MM.1S (cell line): ENCODE data around the gene RHBDD1.

Source experiments
- DNase-seq: peaks from one replicate; pipeline ENCODE4 v3.0.0-alpha.2; 2015
- H2AFZ ChIP-seq: fragments of 300-600 bp; sonication (generic); 2 replicates; pipeline ENCODE4 v1.6.0; 2016; ENCODE audit warnings: antibody characterized with exemption, low read length
- H3F3A ChIP-seq: fragments of 300-600 bp; sonication (generic); 2 replicates; pipeline ENCODE4 v1.6.1; 2016; ENCODE audit warnings: mild to moderate bottlenecking, antibody characterized with exemption, low read length, moderate library complexity, mixed read lengths; ENCODE audit not compliant: insufficient read depth
- H3K27ac ChIP-seq: fragments of 300-600 bp; sonication (generic); 2 replicates; pipeline ENCODE4 v1.5.1; 2016; ENCODE audit warnings: mild to moderate bottlenecking, low read length
- H3K27me3 ChIP-seq: fragments of 300-600 bp; sonication (generic); replicated peaks from 2 replicates; pipeline ENCODE4 v1.6.0; 2016; ENCODE audit warnings: low read length; ENCODE audit not compliant: insufficient read depth
- H3K36me3 ChIP-seq: fragments of 300-600 bp; sonication (generic); replicated peaks from 2 replicates; pipeline ENCODE4 v1.6.1; 2016; ENCODE audit warnings: mild to moderate bottlenecking, low read length, mixed read lengths; ENCODE audit not compliant: insufficient read depth
- H3K4me1 ChIP-seq: fragments of 300-600 bp; sonication (generic); 2 replicates; pipeline ENCODE4 v1.6.1; 2016; ENCODE audit warnings: low read length, mixed read lengths
- H3K4me2 ChIP-seq: fragments of 300-600 bp; sonication (generic); 2 replicates; pipeline ENCODE4 v1.6.0; 2016; ENCODE audit warnings: low read depth, low read length
- H3K4me3 ChIP-seq: fragments of 300-600 bp; sonication (generic); 2 replicates; pipeline ENCODE4 v1.5.1; 2016; ENCODE audit warnings: low read length, mixed read lengths
- H3K79me2 ChIP-seq: fragments of 300-600 bp; sonication (generic); 2 replicates; pipeline ENCODE4 v1.6.1; 2016; ENCODE audit warnings: mixed run types, low read length, mixed read lengths
- H3K9ac ChIP-seq: fragments of 300-600 bp; sonication (generic); 2 replicates; pipeline ENCODE4 v1.6.1; 2016; ENCODE audit warnings: low read length, mixed read lengths
- H3K9me2 ChIP-seq: fragments of 300-600 bp; sonication (generic); replicated peaks from 2 replicates; pipeline ENCODE4 v1.6.1; 2016; ENCODE audit warnings: mild to moderate bottlenecking, low read length, mixed read lengths; ENCODE audit not compliant: insufficient read depth
- H3K9me3 ChIP-seq: fragments of 300-600 bp; sonication (generic); replicated peaks from 2 replicates; pipeline ENCODE4 v1.6.1; 2016; ENCODE audit warnings: mild to moderate bottlenecking, low read length, mixed read lengths; ENCODE audit not compliant: insufficient read depth
- H4K20me1 ChIP-seq: fragments of 300-600 bp; sonication (generic); 2 replicates; pipeline ENCODE4 v1.6.1; 2016; ENCODE audit warnings: mild to moderate bottlenecking, low read length, moderate library complexity, mixed read lengths; ENCODE audit not compliant: insufficient read depth
- CTCF ChIP-seq: fragments of 300-600 bp; sonication (generic); IDR thresholded peaks from 2 replicates; pipeline ENCODE4 v1.5.1; 2016; ENCODE audit warnings: antibody characterized with exemption, low read length, mixed read lengths
- EZH2 ChIP-seq: fragments of 300-600 bp; sonication (generic); optimal IDR thresholded peaks from 2 replicates; pipeline ENCODE3; 2017; ENCODE audit warnings: low read depth, mild to moderate bottlenecking, antibody characterized with exemption, low read length, mixed read lengths
- EZH2phosphoT487 ChIP-seq: fragments of 300-600 bp; sonication (generic); IDR thresholded peaks from 2 replicates; pipeline ENCODE4 v1.6.1; 2018; ENCODE audit warnings: antibody characterized with exemption, low read length

The RHBDD1 gene

GRCh38 chr2:226799976-226800940, 35.6 kb upstream of the RHBDD1 start:
- H4K20me1 ChIP-seq, result no peaks in the 10 kb centered on the region
- H3K9me2 ChIP-seq, result no peaks in the 10 kb centered on the region
- H3K4me1 ChIP-seq, result peaks cover 10% of the 10 kb centered on the region; the same call in 1 of the 2 replicates
- DNase-seq, result peak; percentile 19
- H3K36me3 ChIP-seq, result 0 out of 2 replicates have a peak, but pooled peaks cover 3% of the 10 kb centered on the region
- no peaks in the 10 kb centered on the region for H3K27me3 ChIP-seq
- H3K9me3 ChIP-seq, result no peaks in the 10 kb centered on the region
- H3F3A ChIP-seq, result peaks cover 18% of the 10 kb centered on the region
- H3K79me2 ChIP-seq, result peaks cover 42% of the 10 kb centered on the region
- H3K4me3 ChIP-seq, result peak overlapping the region; percentile 60
- peak; percentile 28 for TF ChIP-seq CTCF
- TF ChIP-seq EZH2, result no peak
- peak overlapping the region; percentile 94 for H2AFZ ChIP-seq
- H3K9ac ChIP-seq, result peak overlapping the region; percentile 60
- H3K27ac ChIP-seq, result peak overlapping the region; percentile 64
- H3K4me2 ChIP-seq, result peak overlapping the region; percentile 76

- Histone ChIP-seq H3K27me3 (no peaks in the 10 kb centered on the region), H3F3A (peaks cover 14% of the 10 kb centered on the region), H3K79me2 (peaks cover 33% of the 10 kb centered on the region), H2AFZ (peak overlapping the region; percentile 94), H3K9ac (peak overlapping the region; percentile 60), H3K9me2 (no peaks in the 10 kb centered on the region), H3K4me1 (peaks cover 10% of the 10 kb centered on the region; the same call in 1 of the 2 replicates), H4K20me1 (no peaks in the 10 kb centered on the region), H3K27ac (peak overlapping the region; percentile 64), H3K9me3 (no peaks in the 10 kb centered on the region), H3K4me2 (peak overlapping the region; percentile 76), H3K4me3 (peak overlapping the region; percentile 60), H3K36me3 (0 out of 2 replicates have a peak, but pooled peaks cover 3% of the 10 kb centered on the region)
- no peak for TF ChIP-seq EZH2
- no peak for TF ChIP-seq EZH2phosphoT487
- no peak for TF ChIP-seq CTCF
- DNase-seq, result peak; percentile 89
Measured at GRCh38 chr2:226800941-226801784, 34.7 kb upstream of the RHBDD1 start.

GRCh38 chr2:226802573-226802972, 33.3 kb upstream of the RHBDD1 start:
- TF ChIP-seq CTCF (peak; percentile 71), EZH2 (no peak)
- no peak overlapping the region for H3K4me2 ChIP-seq
- H3K27me3 ChIP-seq, result no peaks in the 10 kb centered on the region
- no peak overlapping the region for H2AFZ ChIP-seq
- no peaks in the 10 kb centered on the region for H3K9me2 ChIP-seq
- H3K9ac ChIP-seq, result no peak overlapping the region
- H3K4me1 ChIP-seq, result peaks cover 10% of the 10 kb centered on the region; the same call in 1 of the 2 replicates
- peaks cover 19% of the 10 kb centered on the region for H3K79me2 ChIP-seq
- no peaks in the 10 kb centered on the region for H4K20me1 ChIP-seq
- no peak overlapping the region for H3K27ac ChIP-seq
- no peaks in the 10 kb centered on the region for H3K36me3 ChIP-seq
- no peaks in the 10 kb centered on the region for H3K9me3 ChIP-seq
- H3F3A ChIP-seq, result peaks cover 14% of the 10 kb centered on the region
- H3K4me3 ChIP-seq, result no peak overlapping the region
- peak; percentile 79 for DNase-seq
